GM12872 (cell line): ENCODE measurements around the gene STK32C.

Source experiments
- TF ChIP-seq, protein P1 (sequence below): IDR thresholded peaks from 3 replicates; pipeline ENCODE4 v1.5.1; 2011; ENCODE audit warnings: low read depth, mild to moderate bottlenecking, low read length, moderate library complexity; ENCODE audit not compliant: insufficient read depth

Gene STK32C

DNA sequence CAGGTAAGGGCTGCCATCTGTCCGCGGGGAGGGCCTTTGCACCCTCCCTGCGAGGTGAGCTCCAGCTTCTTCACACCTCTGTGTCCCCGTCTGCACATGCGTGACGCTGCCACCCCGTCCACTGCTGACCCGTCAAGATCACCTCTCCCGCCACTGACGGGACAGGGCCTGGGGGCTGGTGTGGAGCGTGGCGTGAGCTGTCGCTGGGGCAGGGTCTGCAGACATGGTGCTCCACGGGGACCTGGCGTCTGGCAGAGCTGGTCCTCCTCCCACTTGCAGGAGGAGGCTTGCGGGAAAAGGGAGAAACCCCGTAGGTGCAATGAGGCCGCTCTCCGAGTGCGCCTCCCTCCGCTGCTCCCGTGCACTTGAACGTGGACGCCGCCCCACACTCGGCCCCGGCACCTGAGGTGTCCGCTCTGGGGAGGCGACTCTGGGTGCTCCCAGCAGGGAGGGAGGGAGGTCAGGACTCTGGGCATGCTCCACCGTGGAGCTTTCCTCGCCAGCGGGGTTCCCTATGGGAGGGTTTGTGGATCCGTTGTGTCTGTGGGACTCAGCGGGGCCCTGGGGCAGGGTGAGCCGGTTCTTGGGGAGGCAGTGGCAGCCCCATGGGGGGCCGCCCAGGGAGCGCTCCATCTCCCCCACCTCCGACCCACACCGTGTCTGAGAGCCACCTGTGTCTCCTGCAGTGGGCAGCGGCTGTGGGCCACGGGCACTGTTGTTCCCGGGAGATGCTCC lies 138.6 kb downstream of the STK32C start:
- TF ChIP-seq, protein P1, sequence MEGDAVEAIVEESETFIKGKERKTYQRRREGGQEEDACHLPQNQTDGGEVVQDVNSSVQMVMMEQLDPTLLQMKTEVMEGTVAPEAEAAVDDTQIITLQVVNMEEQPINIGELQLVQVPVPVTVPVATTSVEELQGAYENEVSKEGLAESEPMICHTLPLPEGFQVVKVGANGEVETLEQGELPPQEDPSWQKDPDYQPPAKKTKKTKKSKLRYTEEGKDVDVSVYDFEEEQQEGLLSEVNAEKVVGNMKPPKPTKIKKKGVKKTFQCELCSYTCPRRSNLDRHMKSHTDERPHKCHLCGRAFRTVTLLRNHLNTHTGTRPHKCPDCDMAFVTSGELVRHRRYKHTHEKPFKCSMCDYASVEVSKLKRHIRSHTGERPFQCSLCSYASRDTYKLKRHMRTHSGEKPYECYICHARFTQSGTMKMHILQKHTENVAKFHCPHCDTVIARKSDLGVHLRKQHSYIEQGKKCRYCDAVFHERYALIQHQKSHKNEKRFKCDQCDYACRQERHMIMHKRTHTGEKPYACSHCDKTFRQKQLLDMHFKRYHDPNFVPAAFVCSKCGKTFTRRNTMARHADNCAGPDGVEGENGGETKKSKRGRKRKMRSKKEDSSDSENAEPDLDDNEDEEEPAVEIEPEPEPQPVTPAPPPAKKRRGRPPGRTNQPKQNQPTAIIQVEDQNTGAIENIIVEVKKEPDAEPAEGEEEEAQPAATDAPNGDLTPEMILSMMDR: no peak

- TF ChIP-seq, protein P1: no peak
Observed at GRCh38 chr10:132168571-132169030, 139.1 kb downstream of the STK32C start.

- TF ChIP-seq, protein P1: no peak
Observed at GRCh38 chr10:132167976-132168375, 139.8 kb downstream of the STK32C start.

DNA sequence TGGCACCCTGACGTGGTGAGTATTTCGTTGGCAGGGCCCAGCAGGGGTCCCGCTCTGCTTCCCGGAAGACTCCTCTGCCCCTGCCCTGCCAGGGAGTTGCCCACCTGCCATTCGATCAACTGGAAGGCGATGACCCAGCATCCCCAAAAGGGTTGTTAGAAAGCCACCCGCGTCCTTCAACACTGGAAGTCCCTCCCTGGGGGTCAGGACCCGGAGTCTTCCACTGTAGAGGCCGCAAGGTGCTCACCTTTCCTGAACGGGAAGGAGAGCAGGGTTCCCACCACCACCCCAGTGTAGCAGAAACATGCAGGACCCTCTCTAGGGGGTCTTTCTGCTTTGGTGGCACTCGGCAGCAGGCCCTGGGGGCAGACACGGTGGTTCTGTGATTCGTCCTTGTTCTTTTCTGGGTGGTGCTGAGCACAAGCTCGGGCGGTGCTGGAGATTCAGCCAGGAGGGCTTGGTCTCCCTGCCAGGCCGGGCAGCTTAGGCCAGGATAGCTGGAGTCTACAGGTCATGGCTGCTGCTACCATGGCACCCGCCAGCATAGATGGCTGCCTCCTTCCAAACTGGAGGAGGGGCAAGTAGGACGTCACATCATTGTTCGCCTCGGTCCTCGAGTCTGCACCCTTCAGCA lies 140.6 kb downstream of the STK32C start:
- TF ChIP-seq, protein P1: no peak

DNA sequence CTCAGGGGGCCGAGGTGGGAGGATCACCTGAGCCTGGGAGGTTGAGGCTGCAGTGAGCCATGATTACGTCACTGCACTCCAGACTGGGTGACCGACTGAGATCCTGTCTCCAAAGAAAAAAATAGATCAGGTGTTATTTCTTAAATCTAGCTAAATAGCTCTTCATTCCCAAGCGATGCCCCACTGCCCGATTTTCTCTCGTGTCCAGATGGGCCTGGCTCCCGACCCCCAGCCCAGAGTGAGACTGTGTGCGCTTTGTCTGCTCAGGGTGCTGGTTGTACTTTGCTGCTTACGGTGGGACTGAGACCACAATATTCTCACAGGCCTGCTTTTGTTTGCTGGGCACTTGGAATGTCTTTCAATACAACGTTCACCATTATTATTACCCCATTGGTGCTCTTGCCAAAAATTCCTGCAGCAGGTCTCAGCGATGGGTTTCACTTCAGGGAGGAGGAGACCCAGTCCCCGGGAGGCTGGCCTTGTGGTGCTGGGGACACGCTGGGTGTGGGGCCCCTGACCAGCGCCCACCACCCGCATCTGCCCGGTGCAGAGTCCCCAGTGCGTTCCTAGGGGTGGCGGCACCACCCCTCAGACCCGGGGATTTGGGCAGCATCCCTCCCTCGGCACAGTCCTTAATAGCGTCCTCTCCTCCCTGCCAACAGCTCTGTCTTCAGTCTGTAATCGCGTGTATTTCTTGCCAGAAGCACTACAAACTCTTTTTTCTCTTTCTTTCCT lies 141.4 kb downstream of the STK32C start:
- TF ChIP-seq, protein P1: no peak

GRCh38 chr10:132165416-132165980 lies 142.3 kb downstream of the STK32C start:
- TF ChIP-seq, protein P1: no peak

GRCh38 chr10:132164761-132165278 lies 142.9 kb downstream of the STK32C start:
- TF ChIP-seq, protein P1: no peak
